Thoracic aorta (tissue), 2 donors: ENCODE measurements around the gene MCAM. TPM values are rescaled to one million over a fixed set of nuclear protein-coding genes. Genes with fewer than 3 reads are reported as not detected.

Experiments used
- ATAC-seq: fragments of 150-250 bp; one replicate; pipeline ENCODE4 v1.8.0; 2017; ENCODE audit warnings: low read depth; ENCODE audit not compliant: insufficient number of reproducible peaks, low FRiP score
- DNase-seq: peaks from one replicate; pipeline ENCODE4 v3.0.0-alpha.2; 2020; ENCODE audit warnings: low spot score
- H3K27ac ChIP-seq, 2 donors: fragments of 200-600 bp; sonication (generic); 1 replicate in 1 of 2; 2 replicates in 1 of 2; pipeline ENCODE4 v1.5.1; 2016; ENCODE audit warnings: mild to moderate bottlenecking in 2 of 2, moderate library complexity in 2 of 2
- H3K27me3 ChIP-seq: fragments of 200-600 bp; sonication (generic); replicated peaks from 2 replicates; pipeline ENCODE4 v1.6.0; 2016; ENCODE audit warnings: mild to moderate bottlenecking; ENCODE audit not compliant: insufficient read depth
- H3K36me3 ChIP-seq: fragments of 200-600 bp; sonication (generic); one replicate; pipeline ENCODE4 v1.5.1; 2016
- H3K4me1 ChIP-seq, 2 donors: fragments of 200-600 bp; sonication (generic); 1 replicate in 1 of 2; 2 replicates in 1 of 2; pipeline versions ENCODE4 v1.5.1 to v1.6.0; 2016; ENCODE audit warnings: low read depth in 2 of 2, mild to moderate bottlenecking in 1 of 2; ENCODE audit not compliant: control insufficient read depth in 1 of 2
- H3K4me3 ChIP-seq: fragments of 200-600 bp; sonication (generic); 2 replicates; pipeline ENCODE4 v1.5.1; 2016; ENCODE audit warnings: mild to moderate bottlenecking
- H3K9me3 ChIP-seq: fragments of 200-600 bp; sonication (generic); 2 replicates; pipeline ENCODE4 v1.5.1; 2016
- CTCF ChIP-seq: fragments of 200-600 bp; sonication (generic); IDR thresholded peaks from one replicate; pipeline ENCODE4 v1.5.1; 2019; ENCODE audit warnings: antibody characterized with exemption
- total RNA-seq, 2 donors: library from RNA; depleted of rRNA; stranded (reverse); fragments of >200 nt; gene quantifications; one replicate each; pipeline versions ENCODE4 v1.1.0 to v1.2.3, GENCODE V29; 2016

Gene MCAM
- total RNA-seq, 2 donors from 2014 or later, result 3,387 to 6,698 TPM

- Histone ChIP-seq H3K4me3 (no peak overlapping the region), H3K4me1 (peaks cover 18 to 45% of the 10 kb centered on the region in 2 donors), H3K27me3 (no peaks in the 10 kb centered on the region), H3K27ac (no peak overlapping the region), H3K36me3 (no peaks in the 10 kb centered on the region), H3K9me3 (no peaks in the 10 kb centered on the region)
- ATAC-seq (no peak), DNase-seq (no peak)
- TF ChIP-seq CTCF, result peak; percentile 84
Observed at GRCh38 chr11:119323532-119324033, 6.7 kb upstream of the MCAM start.

- H3K4me3 ChIP-seq, result no peak overlapping the region
- H3K36me3 ChIP-seq, result no peaks in the 10 kb centered on the region
- H3K27ac ChIP-seq, result no peak overlapping the region
- TF ChIP-seq CTCF, result no peak
- peaks cover 23 to 50% of the 10 kb centered on the region in 2 donors for H3K4me1 ChIP-seq
- no peak for ATAC-seq
- H3K9me3 ChIP-seq, result no peaks in the 10 kb centered on the region
- no peak for DNase-seq
- no peaks in the 10 kb centered on the region for H3K27me3 ChIP-seq
Observed at GRCh38 chr11:119322921-119323531, 6.1 kb upstream of the MCAM start.

- Histone ChIP-seq H3K4me1 (peaks cover 27 to 57% of the 10 kb centered on the region in 2 donors), H3K27ac (peak overlapping the region; percentile 98 to 99), H3K4me3 (no peak overlapping the region), H3K9me3 (no peaks in the 10 kb centered on the region), H3K27me3 (no peaks in the 10 kb centered on the region), H3K36me3 (no peaks in the 10 kb centered on the region)
- peak; percentile 6 for TF ChIP-seq CTCF
- ATAC-seq (no peak), DNase-seq (no peak)
Observed at GRCh38 chr11:119322360-119322739, 5.4 kb upstream of the MCAM start.

GRCh38 chr11:119320776-119321524 lies 4.0 kb upstream of the MCAM start:
- DNase-seq (no peak), ATAC-seq (no peak)
- Histone ChIP-seq H3K27me3 (no peaks in the 10 kb centered on the region), H3K36me3 (no peaks in the 10 kb centered on the region), H3K9me3 (no peaks in the 10 kb centered on the region), H3K27ac (peak overlapping the region; percentile 98 to 99), H3K4me1 (peaks cover 27 to 57% of the 10 kb centered on the region in 2 donors), H3K4me3 (peak overlapping the region; percentile 72)
- no peak for TF ChIP-seq CTCF

- DNase-seq, result no peak
- H3K4me3 ChIP-seq, result peak overlapping the region; percentile 72
- peaks cover 27 to 59% of the 10 kb centered on the region in 2 donors for H3K4me1 ChIP-seq
- H3K27ac ChIP-seq, result peak overlapping the region; percentile 98 to 99
- no peaks in the 10 kb centered on the region for H3K9me3 ChIP-seq
- no peaks in the 10 kb centered on the region for H3K27me3 ChIP-seq
- no peak for ATAC-seq
- H3K36me3 ChIP-seq, result no peaks in the 10 kb centered on the region
- TF ChIP-seq CTCF, result no peak
Observed at GRCh38 chr11:119320240-119320775, 3.4 kb upstream of the MCAM start.
